Liver (tissue), 3 donors: ENCODE data around the gene SMIM35.

ENCODE experiments used
- HNF4G ChIP-seq: IDR thresholded peaks from 2 replicates; pipeline ENCODE4 v1.6.1; 2016; ENCODE audit warnings: antibody characterized with exemption
- JUND ChIP-seq, 2 donors: IDR thresholded peaks; 2 replicates each; pipeline ENCODE4 v1.6.1; 2016; ENCODE audit warnings: antibody characterized with exemption in 2 of 2
- NR2F2 ChIP-seq: IDR thresholded peaks from 2 replicates; pipeline ENCODE4 v1.6.1; 2016; ENCODE audit warnings: antibody characterized with exemption
- RAD21 ChIP-seq, 2 donors: IDR thresholded peaks; 2 replicates each; pipeline ENCODE4 v1.6.1; 2016; ENCODE audit warnings: antibody characterized with exemption in 2 of 2, mild to moderate bottlenecking in 2 of 2
- RXRA ChIP-seq, 2 donors: IDR thresholded peaks; 2 replicates each; pipeline ENCODE4 v1.6.1; 2017 to 2018; ENCODE audit warnings: antibody characterized with exemption in 2 of 2, mild to moderate bottlenecking in 1 of 2
- TAF1 ChIP-seq: conservative IDR thresholded peaks from 2 replicates; pipeline ENCODE4 v1.6.1; 2016; ENCODE audit warnings: antibody characterized with exemption, mild to moderate bottlenecking
- YY1 ChIP-seq: IDR thresholded peaks from 2 replicates; pipeline ENCODE4 v1.6.1; 2016; ENCODE audit warnings: antibody characterized with exemption, mild to moderate bottlenecking
- TF ChIP-seq, protein P1 (sequence below): fragments of 150-350 bp; IDR thresholded peaks from 2 replicates; pipeline ENCODE4 v1.5.1; 2017; ENCODE audit warnings: improper control_type of control experiment, low read depth, low read length; ENCODE audit not compliant: missing input control
- TF ChIP-seq, protein P2 (sequence below): IDR thresholded peaks from 2 replicates; pipeline ENCODE4 v1.6.1; 2016; ENCODE audit warnings: antibody characterized with exemption, mild to moderate bottlenecking
- TF ChIP-seq, protein P3 (sequence below): IDR thresholded peaks from 2 replicates; pipeline ENCODE4 v1.6.1; 2016; ENCODE audit warnings: antibody characterized with exemption
- TF ChIP-seq, protein P4 (sequence below): IDR thresholded peaks from 2 replicates; pipeline ENCODE4 v1.6.1; 2016; ENCODE audit warnings: antibody characterized with exemption
- donor health status: healthy.
- donor health status: healthy.

DNA sequence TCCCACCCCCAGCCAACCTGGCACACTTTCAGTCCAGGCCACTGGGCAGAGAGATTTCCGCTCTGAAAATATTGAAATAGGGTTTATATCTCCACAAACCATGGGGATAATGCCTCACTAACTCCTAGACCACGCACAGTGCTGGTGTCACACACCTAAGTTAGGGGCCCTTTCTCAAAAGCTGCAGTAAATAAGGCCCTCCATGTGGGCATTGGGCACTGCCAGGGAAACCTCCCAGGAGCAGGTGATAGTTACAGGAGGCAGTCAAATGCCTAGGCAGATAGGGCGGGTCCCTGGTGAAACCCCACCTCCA is 103.6 kb downstream of the SMIM35 start:
- TF ChIP-seq, protein P1, sequence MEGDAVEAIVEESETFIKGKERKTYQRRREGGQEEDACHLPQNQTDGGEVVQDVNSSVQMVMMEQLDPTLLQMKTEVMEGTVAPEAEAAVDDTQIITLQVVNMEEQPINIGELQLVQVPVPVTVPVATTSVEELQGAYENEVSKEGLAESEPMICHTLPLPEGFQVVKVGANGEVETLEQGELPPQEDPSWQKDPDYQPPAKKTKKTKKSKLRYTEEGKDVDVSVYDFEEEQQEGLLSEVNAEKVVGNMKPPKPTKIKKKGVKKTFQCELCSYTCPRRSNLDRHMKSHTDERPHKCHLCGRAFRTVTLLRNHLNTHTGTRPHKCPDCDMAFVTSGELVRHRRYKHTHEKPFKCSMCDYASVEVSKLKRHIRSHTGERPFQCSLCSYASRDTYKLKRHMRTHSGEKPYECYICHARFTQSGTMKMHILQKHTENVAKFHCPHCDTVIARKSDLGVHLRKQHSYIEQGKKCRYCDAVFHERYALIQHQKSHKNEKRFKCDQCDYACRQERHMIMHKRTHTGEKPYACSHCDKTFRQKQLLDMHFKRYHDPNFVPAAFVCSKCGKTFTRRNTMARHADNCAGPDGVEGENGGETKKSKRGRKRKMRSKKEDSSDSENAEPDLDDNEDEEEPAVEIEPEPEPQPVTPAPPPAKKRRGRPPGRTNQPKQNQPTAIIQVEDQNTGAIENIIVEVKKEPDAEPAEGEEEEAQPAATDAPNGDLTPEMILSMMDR: no peak
- TF ChIP-seq HNF4G (no peak), YY1 (no peak), NR2F2 (no peak), TAF1 (no peak), RAD21 (IDR thresholded peaks at IDR 0.05) (no peak), JUND (IDR thresholded peaks at IDR 0.05) (no peak), RXRA (IDR thresholded peaks at IDR 0.05) (no peak)
- TF ChIP-seq, protein P2, sequence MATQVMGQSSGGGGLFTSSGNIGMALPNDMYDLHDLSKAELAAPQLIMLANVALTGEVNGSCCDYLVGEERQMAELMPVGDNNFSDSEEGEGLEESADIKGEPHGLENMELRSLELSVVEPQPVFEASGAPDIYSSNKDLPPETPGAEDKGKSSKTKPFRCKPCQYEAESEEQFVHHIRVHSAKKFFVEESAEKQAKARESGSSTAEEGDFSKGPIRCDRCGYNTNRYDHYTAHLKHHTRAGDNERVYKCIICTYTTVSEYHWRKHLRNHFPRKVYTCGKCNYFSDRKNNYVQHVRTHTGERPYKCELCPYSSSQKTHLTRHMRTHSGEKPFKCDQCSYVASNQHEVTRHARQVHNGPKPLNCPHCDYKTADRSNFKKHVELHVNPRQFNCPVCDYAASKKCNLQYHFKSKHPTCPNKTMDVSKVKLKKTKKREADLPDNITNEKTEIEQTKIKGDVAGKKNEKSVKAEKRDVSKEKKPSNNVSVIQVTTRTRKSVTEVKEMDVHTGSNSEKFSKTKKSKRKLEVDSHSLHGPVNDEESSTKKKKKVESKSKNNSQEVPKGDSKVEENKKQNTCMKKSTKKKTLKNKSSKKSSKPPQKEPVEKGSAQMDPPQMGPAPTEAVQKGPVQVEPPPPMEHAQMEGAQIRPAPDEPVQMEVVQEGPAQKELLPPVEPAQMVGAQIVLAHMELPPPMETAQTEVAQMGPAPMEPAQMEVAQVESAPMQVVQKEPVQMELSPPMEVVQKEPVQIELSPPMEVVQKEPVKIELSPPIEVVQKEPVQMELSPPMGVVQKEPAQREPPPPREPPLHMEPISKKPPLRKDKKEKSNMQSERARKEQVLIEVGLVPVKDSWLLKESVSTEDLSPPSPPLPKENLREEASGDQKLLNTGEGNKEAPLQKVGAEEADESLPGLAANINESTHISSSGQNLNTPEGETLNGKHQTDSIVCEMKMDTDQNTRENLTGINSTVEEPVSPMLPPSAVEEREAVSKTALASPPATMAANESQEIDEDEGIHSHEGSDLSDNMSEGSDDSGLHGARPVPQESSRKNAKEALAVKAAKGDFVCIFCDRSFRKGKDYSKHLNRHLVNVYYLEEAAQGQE: no peak
- TF ChIP-seq, protein P3, sequence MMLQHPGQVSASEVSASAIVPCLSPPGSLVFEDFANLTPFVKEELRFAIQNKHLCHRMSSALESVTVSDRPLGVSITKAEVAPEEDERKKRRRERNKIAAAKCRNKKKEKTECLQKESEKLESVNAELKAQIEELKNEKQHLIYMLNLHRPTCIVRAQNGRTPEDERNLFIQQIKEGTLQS: no peak
- TF ChIP-seq, protein P4, sequence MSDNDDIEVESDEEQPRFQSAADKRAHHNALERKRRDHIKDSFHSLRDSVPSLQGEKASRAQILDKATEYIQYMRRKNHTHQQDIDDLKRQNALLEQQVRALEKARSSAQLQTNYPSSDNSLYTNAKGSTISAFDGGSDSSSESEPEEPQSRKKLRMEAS: no peak
